GM19468 (cell line): ENCODE results near the gene SHD.

Experiments
- ATAC-seq: cut with Tn5 transposase; IDR thresholded peaks from one replicate; pipeline ENCODE4 v1.9.1; 2021; ENCODE audit warnings: mild to moderate bottlenecking, moderate library complexity, moderate number of reproducible peaks; ENCODE audit not compliant: unreplicated experiment; ENCODE audit errors: extremely low read depth

Gene SHD

GRCh38 chr19:4295972-4296771, 17.1 kb downstream of the SHD start:
- ATAC-seq, result no peak

GRCh38 chr19:4297901-4298809, 19.1 kb downstream of the SHD start:
- ATAC-seq, result no peak

- no peak for ATAC-seq
Measured at GRCh38 chr19:4298810-4299550, 19.9 kb downstream of the SHD start.

GRCh38 chr19:4300589-4300988, 21.5 kb downstream of the SHD start:
- no peak for ATAC-seq

- no peak for ATAC-seq
Measured at GRCh38 chr19:4301590-4302242, 22.6 kb downstream of the SHD start.

- ATAC-seq, result no peak
Measured at GRCh38 chr19:4302243-4302640, 23.2 kb downstream of the SHD start, which contains the start of gene TMIGD2. Gene TMIGD2 (minus strand): TSS chr19:4302389. CDS start chr19:4302385, 4 bp downstream.

- no peak for ATAC-seq
Measured at GRCh38 chr19:4303819-4304537, 24.9 kb downstream of the SHD start.

- no peak for ATAC-seq
Measured at GRCh38 chr19:4304538-4305256, 25.6 kb downstream of the SHD start, which contains the start of gene FSD1. Gene FSD1 (plus strand): TSS chr19:4304598. CDS start chr19:4304747, 149 bp downstream.

- ATAC-seq, result no peak
Measured at GRCh38 chr19:4305257-4305612, 26.2 kb downstream of the SHD start.

GRCh38 chr19:4305659-4306058, 26.6 kb downstream of the SHD start:
- no peak for ATAC-seq

- no peak for ATAC-seq
Measured at GRCh38 chr19:4310247-4311121, 31.4 kb downstream of the SHD start.

GRCh38 chr19:4313847-4314490, 34.9 kb downstream of the SHD start:
- no peak for ATAC-seq

- ATAC-seq, result no peak
Measured at GRCh38 chr19:4316956-4317355, 37.9 kb downstream of the SHD start.

GRCh38 chr19:4318460-4318859, 39.4 kb downstream of the SHD start:
- ATAC-seq, result no peak

GRCh38 chr19:4319067-4319718, 40.1 kb downstream of the SHD start:
- ATAC-seq, result no peak

- ATAC-seq, result no peak
Measured at GRCh38 chr19:4320419-4320818, 41.4 kb downstream of the SHD start.
